ENCODE measurements around the gene EPG5. TPM values are rescaled to one million over a fixed set of nuclear protein-coding genes. Genes with fewer than 3 reads are reported as not detected.

Gene EPG5
- total and polyA plus RNA-seq, 7 donors: 4.4 to 19.9 (median 11.9) TPM

DNA sequence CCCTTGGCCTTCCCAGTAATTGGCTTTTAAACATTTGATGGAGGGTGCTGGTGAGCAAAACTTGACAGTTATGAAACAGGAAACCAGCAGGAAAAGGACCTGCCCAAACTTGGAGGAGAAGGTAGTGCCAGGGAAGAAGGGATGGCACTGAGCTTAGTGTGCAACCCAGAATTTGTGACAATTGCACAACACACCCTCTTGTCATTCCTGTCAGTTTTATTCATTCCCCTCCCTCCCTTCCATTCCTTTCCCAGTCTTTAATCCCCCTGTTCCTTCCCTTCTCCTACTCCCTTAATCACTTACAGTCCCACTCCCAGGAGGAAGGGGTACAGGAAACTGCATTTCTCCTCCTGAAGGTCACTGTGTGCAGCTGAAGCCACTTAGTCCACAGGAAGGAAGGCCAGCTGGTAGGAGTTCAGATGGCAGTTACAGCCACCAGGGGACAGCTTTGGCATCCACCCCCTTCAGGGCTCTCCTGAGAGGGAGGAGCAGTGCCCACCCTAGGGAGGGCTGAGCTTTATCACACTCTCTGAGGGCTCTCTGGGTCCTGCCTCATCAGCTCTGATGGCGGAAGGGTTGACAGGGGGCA lies 165.6 kb downstream of the EPG5 start:
- DNase-seq (no peak), ATAC-seq (no peak)
- Histone ChIP-seq H3K4me1 (no peaks in the 10 kb centered on the region), H3K36me3 (ENCODE audit: insufficient read depth in 1 of 2, low read depth in 1 of 2) (no peaks in the 10 kb centered on the region), H3K4me3 (no peak overlapping the region), H3K27ac (no peak overlapping the region), H3K9me3 (peaks cover 23% of the 10 kb centered on the region), H3K27me3 (ENCODE audit: insufficient read depth in 3 of 3, low read length in 2 of 3) (no peaks in the 10 kb centered on the region)
- TF ChIP-seq, protein P1, sequence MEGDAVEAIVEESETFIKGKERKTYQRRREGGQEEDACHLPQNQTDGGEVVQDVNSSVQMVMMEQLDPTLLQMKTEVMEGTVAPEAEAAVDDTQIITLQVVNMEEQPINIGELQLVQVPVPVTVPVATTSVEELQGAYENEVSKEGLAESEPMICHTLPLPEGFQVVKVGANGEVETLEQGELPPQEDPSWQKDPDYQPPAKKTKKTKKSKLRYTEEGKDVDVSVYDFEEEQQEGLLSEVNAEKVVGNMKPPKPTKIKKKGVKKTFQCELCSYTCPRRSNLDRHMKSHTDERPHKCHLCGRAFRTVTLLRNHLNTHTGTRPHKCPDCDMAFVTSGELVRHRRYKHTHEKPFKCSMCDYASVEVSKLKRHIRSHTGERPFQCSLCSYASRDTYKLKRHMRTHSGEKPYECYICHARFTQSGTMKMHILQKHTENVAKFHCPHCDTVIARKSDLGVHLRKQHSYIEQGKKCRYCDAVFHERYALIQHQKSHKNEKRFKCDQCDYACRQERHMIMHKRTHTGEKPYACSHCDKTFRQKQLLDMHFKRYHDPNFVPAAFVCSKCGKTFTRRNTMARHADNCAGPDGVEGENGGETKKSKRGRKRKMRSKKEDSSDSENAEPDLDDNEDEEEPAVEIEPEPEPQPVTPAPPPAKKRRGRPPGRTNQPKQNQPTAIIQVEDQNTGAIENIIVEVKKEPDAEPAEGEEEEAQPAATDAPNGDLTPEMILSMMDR (IDR thresholded peaks at IDR 0.05): no peak
- 82 to 100% (median 93%) methylated on average over 1 of the region's 1 CpG for WGBS, 3 donors
- intact Hi-C loops (cut with DNase I): no loop called here

Other genes starting within 250 kb of the EPG5 start
- gene SLC14A1, start 243.1 kb downstream of the EPG5 start, total RNA-seq: 10 to 100 TPM in 1 of 4 donors, 1 to 10 TPM in 3; 1.5 to 10.9 (median 6.7) TPM
- gene SLC14A1, start 243.1 kb downstream of the EPG5 start, polyA plus RNA-seq: 1 to 10 TPM; 1.3 to 8.2 (median 2.6) TPM
- gene SIGLEC15, start 141.7 kb downstream of the EPG5 start, total RNA-seq: not detected
- not detected for gene SIGLEC15, start 141.7 kb downstream of the EPG5 start, polyA plus RNA-seq
- 10 to 100 TPM in 2 of 4 donors, 1 to 10 TPM in 2; 3.5 to 18.8 (median 10.7) TPM for gene PSTPIP2, start 104.9 kb upstream of the EPG5 start, total RNA-seq
- 10 to 100 TPM in 1 of 3 donors, 1 to 10 TPM in 1, under 1 TPM in 1; 0.48 to 13.2 (median 6.1) TPM for gene PSTPIP2, start 104.9 kb upstream of the EPG5 start, polyA plus RNA-seq
- gene ATP5F1A, start 131.0 kb upstream of the EPG5 start, total RNA-seq: 1,000 to 10,000 TPM in 1 of 4 donors, 100 to 1,000 TPM in 3; 654 to 1,102 (median 753) TPM
- gene ATP5F1A, start 131.0 kb upstream of the EPG5 start, polyA plus RNA-seq: 100 to 1,000 TPM; 754 to 939 (median 892) TPM
- gene HAUS1, start 137.1 kb upstream of the EPG5 start, total RNA-seq: 1 to 10 TPM; 2.8 to 7.5 (median 4.8) TPM
- 10 to 100 TPM in 1 of 3 donors, 1 to 10 TPM in 2; 6.3 to 16.3 (median 9.0) TPM for gene HAUS1, start 137.1 kb upstream of the EPG5 start, polyA plus RNA-seq

Data from psoas muscle (tissue), 8 donors.